SU-DHL-6 (cell line): ENCODE results near the gene SMIM1.
"Not testable (repeated sequence)": the region's sequence is repeated elsewhere in the genome, so short reads cannot be mapped to it uniquely, and the experiment has no call there.

Experiments used
- H2AFZ ChIP-seq: fragments of 200-600 bp; sonication (generic); 2 replicates; pipeline ENCODE4 v1.6.1; 2014; ENCODE audit warnings: low read depth, mild to moderate bottlenecking, moderate library complexity, mixed read lengths, antibody characterized with exemption, low read length; ENCODE audit not compliant: severe bottlenecking
- H3F3A ChIP-seq: fragments of 200-600 bp; shearing (Covaris generic); 2 replicates; pipeline ENCODE4 v1.6.0; 2016; ENCODE audit warnings: antibody characterized with exemption, mild to moderate bottlenecking; ENCODE audit not compliant: insufficient read depth
- H3K27ac ChIP-seq: fragments of 200-600 bp; sonication (generic); 2 replicates; pipeline ENCODE4 v1.5.1; 2016; ENCODE audit warnings: low read depth, mild to moderate bottlenecking, low read length, moderate library complexity, mixed read lengths
- H3K27me3 ChIP-seq: fragments of 200-600 bp; sonication (generic), shearing (Covaris generic); 2 replicates; pipeline ENCODE4 v1.6.0; 2014; ENCODE audit warnings: mild to moderate bottlenecking, low read length
- H3K36me3 ChIP-seq: fragments of 200-600 bp; sonication (generic); 2 replicates; pipeline ENCODE4 v1.6.1; 2014; ENCODE audit warnings: mild to moderate bottlenecking, low read length, mixed read lengths
- H3K4me2 ChIP-seq: fragments of 300-600, 200-600 bp; shearing (Covaris generic), sonication (generic); 2 replicates; pipeline ENCODE4 v1.6.0; 2014; ENCODE audit warnings: low read length, low read depth, mild to moderate bottlenecking; ENCODE audit not compliant: poor library complexity, severe bottlenecking
- H3K4me3 ChIP-seq: fragments of 200-600 bp; sonication (generic); 2 replicates; pipeline ENCODE4 v1.5.1; 2014; ENCODE audit warnings: antibody characterized with exemption, low read length, mild to moderate bottlenecking, mixed read lengths; ENCODE audit not compliant: insufficient read depth, poor library complexity, severe bottlenecking
- H3K79me2 ChIP-seq: fragments of 200-600 bp; sonication (generic); 2 replicates; pipeline ENCODE4 v1.6.1; 2014; ENCODE audit warnings: mild to moderate bottlenecking, low read length, moderate library complexity; ENCODE audit not compliant: insufficient read depth
- H3K9ac ChIP-seq: fragments of 200-600 bp; sonication (generic); 2 replicates; pipeline ENCODE4 v1.7.0; 2014; ENCODE audit warnings: mild to moderate bottlenecking, low read length
- H3K9me2 ChIP-seq: fragments of 200-600 bp; sonication (generic); replicated peaks from 2 replicates; pipeline ENCODE4 v1.6.1; 2014; ENCODE audit warnings: low read length; ENCODE audit not compliant: insufficient read depth
- H3K9me3 ChIP-seq: fragments of 200-600 bp; sonication (generic); 2 replicates; pipeline ENCODE4 v1.6.1; 2014; ENCODE audit warnings: low read length, mixed read lengths; ENCODE audit not compliant: insufficient read depth
- H4K20me1 ChIP-seq: fragments of 200-600 bp; sonication (generic); 2 replicates; pipeline ENCODE4 v1.6.1; 2014; ENCODE audit warnings: low read depth, mild to moderate bottlenecking, antibody characterized with exemption, low read length, moderate library complexity, mixed read lengths
- EZH2phosphoT487 ChIP-seq: fragments of 200-600 bp; sonication (generic), shearing (Covaris generic); conservative IDR thresholded peaks from 2 replicates; pipeline ENCODE4 v1.6.1; 2018; ENCODE audit warnings: mild to moderate bottlenecking, antibody characterized with exemption, low read length, moderate library complexity, mixed read lengths
- TF ChIP-seq, protein P1 (sequence below): fragments of 200-600 bp; sonication (generic); IDR thresholded peaks from one replicate; pipeline ENCODE4 v1.5.1; 2017; ENCODE audit warnings: antibody characterized with exemption, mild to moderate bottlenecking, low read length, moderate library complexity; ENCODE audit not compliant: insufficient read depth, poor library complexity, severe bottlenecking

SMIM1 gene

DNA sequence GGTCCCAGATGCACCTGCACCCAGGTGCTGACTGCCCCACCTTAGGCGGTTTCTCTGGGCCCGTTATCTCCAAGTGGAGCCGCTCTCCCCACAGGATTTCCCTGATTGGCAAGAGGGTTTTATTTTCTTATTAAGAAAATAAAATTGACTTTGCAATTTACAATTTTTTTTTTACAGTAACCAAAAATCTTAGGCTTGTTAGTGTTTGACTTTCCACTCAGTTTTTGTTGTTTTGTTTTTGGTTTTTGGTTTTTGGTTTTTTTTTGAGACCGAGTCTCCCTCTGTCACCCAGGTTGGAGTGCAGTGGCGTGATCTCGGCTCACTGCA, 25.1 kb upstream of the SMIM1 start:
- no peaks in the 10 kb centered on the region for H3K36me3 ChIP-seq
- H3K4me2 ChIP-seq, result peak overlapping the region; percentile 59
- peak overlapping the region; percentile 19 for H2AFZ ChIP-seq
- H3F3A ChIP-seq, result no peaks in the 10 kb centered on the region
- TF ChIP-seq, protein P1, sequence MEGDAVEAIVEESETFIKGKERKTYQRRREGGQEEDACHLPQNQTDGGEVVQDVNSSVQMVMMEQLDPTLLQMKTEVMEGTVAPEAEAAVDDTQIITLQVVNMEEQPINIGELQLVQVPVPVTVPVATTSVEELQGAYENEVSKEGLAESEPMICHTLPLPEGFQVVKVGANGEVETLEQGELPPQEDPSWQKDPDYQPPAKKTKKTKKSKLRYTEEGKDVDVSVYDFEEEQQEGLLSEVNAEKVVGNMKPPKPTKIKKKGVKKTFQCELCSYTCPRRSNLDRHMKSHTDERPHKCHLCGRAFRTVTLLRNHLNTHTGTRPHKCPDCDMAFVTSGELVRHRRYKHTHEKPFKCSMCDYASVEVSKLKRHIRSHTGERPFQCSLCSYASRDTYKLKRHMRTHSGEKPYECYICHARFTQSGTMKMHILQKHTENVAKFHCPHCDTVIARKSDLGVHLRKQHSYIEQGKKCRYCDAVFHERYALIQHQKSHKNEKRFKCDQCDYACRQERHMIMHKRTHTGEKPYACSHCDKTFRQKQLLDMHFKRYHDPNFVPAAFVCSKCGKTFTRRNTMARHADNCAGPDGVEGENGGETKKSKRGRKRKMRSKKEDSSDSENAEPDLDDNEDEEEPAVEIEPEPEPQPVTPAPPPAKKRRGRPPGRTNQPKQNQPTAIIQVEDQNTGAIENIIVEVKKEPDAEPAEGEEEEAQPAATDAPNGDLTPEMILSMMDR, result no peak
- no peak for TF ChIP-seq EZH2phosphoT487
- H3K9ac ChIP-seq, result no peak overlapping the region
- H3K79me2 ChIP-seq, result no peaks in the 10 kb centered on the region
- no peaks in the 10 kb centered on the region for H3K27me3 ChIP-seq
- H4K20me1 ChIP-seq, result no peaks in the 10 kb centered on the region
- H3K9me3 ChIP-seq, result no peaks in the 10 kb centered on the region
- peak overlapping the region; percentile 53 for H3K4me3 ChIP-seq
- no peak overlapping the region for H3K27ac ChIP-seq
- no peaks in the 10 kb centered on the region for H3K9me2 ChIP-seq

DNA sequence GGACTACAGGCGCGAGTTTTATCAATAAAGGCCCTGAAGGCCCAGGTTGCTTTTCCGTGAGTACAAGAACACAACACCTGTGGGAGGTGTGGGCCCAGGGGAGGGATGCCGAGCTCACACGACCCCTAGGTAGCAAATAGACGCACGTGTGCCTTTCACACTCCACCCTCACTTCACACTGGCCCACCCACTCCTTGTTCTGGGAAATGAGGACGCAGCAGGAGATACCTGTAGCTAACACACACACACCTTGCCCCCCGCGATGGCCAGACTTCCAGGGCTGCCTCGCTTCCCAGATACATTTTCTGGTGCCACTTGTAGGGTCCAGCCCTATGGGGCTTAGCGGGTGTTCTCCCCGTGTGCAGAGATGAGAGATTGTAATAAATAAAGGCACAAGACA, 24.6 kb upstream of the SMIM1 start:
- H3K9me3 ChIP-seq, result no peaks in the 10 kb centered on the region
- H3K79me2 ChIP-seq, result no peaks in the 10 kb centered on the region
- TF ChIP-seq, protein P1, result no peak
- TF ChIP-seq EZH2phosphoT487, result no peak
- H3K27me3 ChIP-seq, result no peaks in the 10 kb centered on the region
- H3K9me2 ChIP-seq, result no peaks in the 10 kb centered on the region
- H3K4me2 ChIP-seq, result peak overlapping the region; percentile 59
- no peaks in the 10 kb centered on the region for H3K36me3 ChIP-seq
- H3K27ac ChIP-seq, result no peak overlapping the region
- H4K20me1 ChIP-seq, result no peaks in the 10 kb centered on the region
- H3K4me3 ChIP-seq, result peak overlapping the region; percentile 53
- H3F3A ChIP-seq, result no peaks in the 10 kb centered on the region
- H2AFZ ChIP-seq, result no peak overlapping the region
- H3K9ac ChIP-seq, result no peak overlapping the region

DNA sequence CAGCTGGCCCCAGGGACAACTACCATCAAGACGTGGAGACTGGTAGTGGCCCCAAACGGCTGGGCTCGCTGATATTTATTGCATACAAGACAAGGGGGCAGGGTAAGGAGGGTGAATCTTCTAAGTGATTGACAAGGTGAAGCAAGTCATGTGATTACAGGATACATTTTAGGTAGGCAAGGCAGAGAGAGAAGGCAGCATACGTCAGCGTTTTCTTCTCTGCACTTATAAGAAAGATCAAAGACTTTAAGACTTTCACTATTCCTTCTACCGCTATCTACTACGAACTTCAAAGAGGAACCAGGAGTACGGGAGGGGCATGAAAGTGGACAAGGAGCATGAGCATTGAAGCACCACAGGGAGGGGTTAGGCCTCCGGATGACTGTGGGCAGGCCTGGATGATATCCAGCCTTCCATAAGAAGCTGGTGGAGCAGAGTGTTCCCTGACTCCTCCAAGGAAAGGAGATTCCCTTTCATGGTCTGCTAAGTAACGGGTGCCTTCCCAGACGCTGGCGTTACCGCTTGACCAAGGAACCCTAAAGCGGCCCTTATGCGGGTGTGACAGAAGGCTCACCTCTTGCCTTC, 24.1 kb upstream of the SMIM1 start:
- H4K20me1 ChIP-seq, H3K27me3 ChIP-seq, H3K9me3 ChIP-seq, H3K36me3 ChIP-seq, H3F3A ChIP-seq, H3K9ac ChIP-seq, H3K9me2 ChIP-seq, H3K4me2 ChIP-seq, H2AFZ ChIP-seq, H3K4me3 ChIP-seq, H3K27ac ChIP-seq, H3K79me2 ChIP-seq: not testable (repeated sequence)

DNA sequence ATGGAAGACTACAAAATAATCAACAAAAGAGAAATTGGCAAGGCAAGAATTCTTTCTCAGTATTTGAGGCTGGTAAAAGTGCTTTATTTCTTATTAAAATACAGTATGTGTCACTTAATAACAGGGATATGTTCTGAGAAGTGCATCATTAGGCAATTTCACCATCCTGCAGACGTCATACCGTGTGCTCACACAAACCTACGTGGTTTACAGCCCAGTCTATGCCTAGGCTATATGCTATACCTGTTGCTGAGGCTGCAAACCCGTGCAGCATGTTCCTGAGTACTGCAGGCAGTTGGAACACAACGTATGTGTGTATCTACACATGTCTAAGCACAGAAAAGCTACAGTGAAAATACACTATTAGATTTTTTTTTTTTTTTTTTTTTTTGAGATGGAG, 23.0 kb upstream of the SMIM1 start:
- H3K36me3 ChIP-seq, result no peaks in the 10 kb centered on the region
- no peak overlapping the region for H3K4me3 ChIP-seq
- H3K9me3 ChIP-seq, result no peaks in the 10 kb centered on the region
- no peaks in the 10 kb centered on the region for H3F3A ChIP-seq
- H4K20me1 ChIP-seq, result no peaks in the 10 kb centered on the region
- no peak overlapping the region for H3K9ac ChIP-seq
- TF ChIP-seq EZH2phosphoT487, result no peak
- TF ChIP-seq, protein P1, result no peak
- no peaks in the 10 kb centered on the region for H3K79me2 ChIP-seq
- no peak overlapping the region for H2AFZ ChIP-seq
- H3K9me2 ChIP-seq, result no peaks in the 10 kb centered on the region
- no peak overlapping the region for H3K27ac ChIP-seq
- H3K27me3 ChIP-seq, result no peaks in the 10 kb centered on the region
- H3K4me2 ChIP-seq, result no peak overlapping the region
